A673 (cell line): ENCODE data around the gene RIPK1.
"Not testable (repeated sequence)": the region's sequence is repeated elsewhere in the genome, so short reads cannot be mapped to it uniquely, and the experiment has no call there.

Experiments used
- EZH2 ChIP-seq: fragments of 200-600 bp; sonication (generic); IDR thresholded peaks from 2 replicates; pipeline ENCODE4 v1.6.1; 2017; ENCODE audit warnings: borderline replicate concordance, low read depth, mild to moderate bottlenecking, mixed read lengths, antibody characterized with exemption, low read length; ENCODE audit not compliant: poor library complexity, severe bottlenecking
- TF ChIP-seq, protein P1 (sequence below): fragments of 300-800, 200-600 bp; sonication (generic); conservative IDR thresholded peaks from 2 replicates; pipeline ENCODE4 v1.5.1; 2017; ENCODE audit warnings: low read depth, mild to moderate bottlenecking, antibody characterized with exemption, low read length, moderate library complexity, mixed read lengths

DNA sequence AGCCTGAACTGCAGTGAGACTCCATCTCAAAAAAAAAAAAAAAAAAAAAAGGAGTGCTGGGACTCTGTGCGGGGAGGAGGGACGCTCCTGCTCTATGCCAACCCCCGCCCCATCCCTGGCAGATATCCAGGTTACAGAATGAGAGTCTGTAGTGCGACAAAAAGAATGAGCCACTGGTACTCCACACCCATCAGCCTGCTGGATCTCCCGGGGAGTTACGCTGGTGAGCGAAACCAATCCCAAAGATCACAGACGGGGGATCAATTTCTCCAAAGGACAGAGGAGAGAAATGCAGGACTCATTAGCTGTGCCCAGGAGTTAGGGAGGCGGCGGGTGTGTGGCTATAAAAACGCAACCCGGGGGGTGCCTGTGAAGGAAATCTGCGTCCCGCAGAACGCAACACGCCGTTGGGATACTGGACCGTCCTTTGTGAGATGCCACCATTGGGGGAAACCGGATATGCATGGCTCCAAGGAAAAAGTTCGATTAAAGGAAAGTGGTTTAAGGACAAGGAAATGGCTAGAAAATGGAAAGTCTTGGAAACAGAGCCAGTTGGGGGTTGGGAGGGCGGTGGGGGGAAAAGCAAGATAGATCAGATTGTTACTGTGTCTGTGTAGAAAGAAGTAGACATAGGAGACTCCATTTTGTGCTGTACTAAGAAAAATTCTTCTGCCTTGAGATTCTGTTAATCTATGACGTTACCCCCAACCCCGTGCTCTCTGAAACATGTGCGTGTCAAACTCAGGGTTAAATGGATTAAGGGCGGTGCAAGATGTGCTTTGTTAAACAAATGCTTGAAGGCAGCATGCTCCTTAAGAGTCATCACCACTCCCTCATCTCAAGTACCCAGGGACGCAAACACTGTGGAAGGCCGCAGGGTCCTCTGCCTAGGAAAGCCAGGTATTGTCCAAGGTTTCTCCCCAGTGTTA lies 13.8 kb upstream of the RIPK1 start:
- TF ChIP-seq, protein P1, sequence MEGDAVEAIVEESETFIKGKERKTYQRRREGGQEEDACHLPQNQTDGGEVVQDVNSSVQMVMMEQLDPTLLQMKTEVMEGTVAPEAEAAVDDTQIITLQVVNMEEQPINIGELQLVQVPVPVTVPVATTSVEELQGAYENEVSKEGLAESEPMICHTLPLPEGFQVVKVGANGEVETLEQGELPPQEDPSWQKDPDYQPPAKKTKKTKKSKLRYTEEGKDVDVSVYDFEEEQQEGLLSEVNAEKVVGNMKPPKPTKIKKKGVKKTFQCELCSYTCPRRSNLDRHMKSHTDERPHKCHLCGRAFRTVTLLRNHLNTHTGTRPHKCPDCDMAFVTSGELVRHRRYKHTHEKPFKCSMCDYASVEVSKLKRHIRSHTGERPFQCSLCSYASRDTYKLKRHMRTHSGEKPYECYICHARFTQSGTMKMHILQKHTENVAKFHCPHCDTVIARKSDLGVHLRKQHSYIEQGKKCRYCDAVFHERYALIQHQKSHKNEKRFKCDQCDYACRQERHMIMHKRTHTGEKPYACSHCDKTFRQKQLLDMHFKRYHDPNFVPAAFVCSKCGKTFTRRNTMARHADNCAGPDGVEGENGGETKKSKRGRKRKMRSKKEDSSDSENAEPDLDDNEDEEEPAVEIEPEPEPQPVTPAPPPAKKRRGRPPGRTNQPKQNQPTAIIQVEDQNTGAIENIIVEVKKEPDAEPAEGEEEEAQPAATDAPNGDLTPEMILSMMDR, result not testable (repeated sequence)
- not testable (repeated sequence) for TF ChIP-seq EZH2
